Hepatocyte (in vitro differentiated cells): Measurements from ENCODE around the gene PCDH9. TPM values are rescaled to one million over a fixed set of nuclear protein-coding genes. Genes with fewer than 3 reads are reported as not detected.
A peak's percentile ranks its signal among the peaks of the same experiment; 100 is the strongest.

Experiments used
- DNase-seq: peaks from one replicate; pipeline ENCODE4 v3.0.0-alpha.2; 2016; ENCODE audit warnings: low spot score
- H2AFZ ChIP-seq: fragments of 200-600 bp; sonication (generic); 2 replicates; pipeline ENCODE4 v1.6.0; 2016; ENCODE audit warnings: antibody characterized with exemption, mild to moderate bottlenecking
- H3K27ac ChIP-seq: fragments of 200-600 bp; sonication (generic); 2 replicates; pipeline ENCODE4 v1.5.1; 2016; ENCODE audit warnings: mild to moderate bottlenecking
- H3K27me3 ChIP-seq: fragments of 200-600 bp; sonication (generic); 2 replicates; pipeline ENCODE4 v1.6.1; 2016
- H3K36me3 ChIP-seq: fragments of 200-600 bp; sonication (generic); replicated peaks from 2 replicates; pipeline ENCODE4 v1.5.1; 2016; ENCODE audit warnings: low read depth; ENCODE audit not compliant: insufficient read depth
- H3K4me1 ChIP-seq: fragments of 200-600 bp; sonication (generic); 2 replicates; pipeline ENCODE4 v1.5.1; 2016; ENCODE audit warnings: mild to moderate bottlenecking, moderate library complexity; ENCODE audit not compliant: insufficient read depth
- H3K4me2 ChIP-seq: fragments of 200-600 bp; sonication (generic); 2 replicates; pipeline ENCODE4 v1.6.0; 2016
- H3K4me3 ChIP-seq: fragments of 200-600 bp; sonication (generic); 2 replicates; pipeline ENCODE4 v1.5.1; 2016; ENCODE audit warnings: mild to moderate bottlenecking
- H3K79me2 ChIP-seq: fragments of 200-600 bp; sonication (generic); 2 replicates; pipeline ENCODE4 v1.6.0; 2017; ENCODE audit warnings: mild to moderate bottlenecking
- H3K9me2 ChIP-seq: fragments of 200-600 bp; sonication (generic); replicated peaks from 2 replicates; pipeline ENCODE4 v1.6.0; 2017; ENCODE audit warnings: mild to moderate bottlenecking; ENCODE audit not compliant: insufficient read depth
- H3K9me3 ChIP-seq: fragments of 200-600 bp; sonication (generic); 2 replicates; pipeline ENCODE4 v1.5.1; 2016; ENCODE audit warnings: low read depth, mild to moderate bottlenecking
- H4K20me1 ChIP-seq: fragments of 200-600 bp; sonication (generic); 2 replicates; pipeline ENCODE4 v1.6.0; 2016; ENCODE audit warnings: mild to moderate bottlenecking; ENCODE audit not compliant: insufficient read depth, poor library complexity, severe bottlenecking
- CTCF ChIP-seq: fragments of 200-600 bp; sonication (generic); IDR thresholded peaks from 2 replicates; pipeline ENCODE4 v1.5.1; 2016; ENCODE audit warnings: antibody characterized with exemption, mild to moderate bottlenecking; ENCODE audit not compliant: poor library complexity
- EZH2 ChIP-seq: fragments of 200-600 bp; sonication (generic); IDR thresholded peaks from 2 replicates; pipeline ENCODE4 v1.6.1; 2016; ENCODE audit warnings: antibody characterized with exemption, mild to moderate bottlenecking, borderline replicate concordance
- EZH2phosphoT487 ChIP-seq: fragments of 200-600 bp; sonication (generic); IDR thresholded peaks from one replicate; pipeline ENCODE4 v1.6.1; 2018; ENCODE audit warnings: antibody characterized with exemption, mild to moderate bottlenecking, low read depth, moderate library complexity; ENCODE audit not compliant: unreplicated experiment, severe bottlenecking
- WGBS: methylation state at CpG from one replicate; pipeline ENCODE4 v1.1.6; 2016; ENCODE audit warnings: low lambda C conversion rate; ENCODE audit errors: missing lambda C conversion rate; 5-methylcytosine and 5-hydroxymethylcytosine counted together
- polyA plus RNA-seq: library from polyadenylated mRNA; unstranded; fragments of >200 nt; fragmentation: Nextera tagmentation; extraction: Ambion mirVana; gene quantifications from 2 replicates; pipeline ENCODE4 v1.2.1, GENCODE V29; 2016
- total RNA-seq: library from RNA; depleted of rRNA; stranded (reverse); fragments of >200 nt; gene quantifications from 2 replicates; pipeline ENCODE4 v1.2.3, GENCODE V29; 2014

Gene PCDH9
- total and polyA plus RNA-seq, 2 experiments from 2014 or later, result 6.9 to 15.0 TPM

- WGBS, result 79% methylated on average over 4 of the region's 4 CpGs
- Histone ChIP-seq H2AFZ (no peak overlapping the region), H3K4me3 (no peak overlapping the region), H3K79me2 (no peaks in the 10 kb centered on the region), H3K4me1 (no peaks in the 10 kb centered on the region), H3K9me2 (no peaks in the 10 kb centered on the region), H4K20me1 (no peaks in the 10 kb centered on the region), H3K9me3 (no peaks in the 10 kb centered on the region), H3K27me3 (no peaks in the 10 kb centered on the region), H3K4me2 (no peak overlapping the region), H3K36me3 (no peaks in the 10 kb centered on the region), H3K27ac (no peak overlapping the region)
- no peak for DNase-seq
- TF ChIP-seq CTCF, result no peak
- no peak for TF ChIP-seq EZH2phosphoT487
Measured at GRCh38 chr13:66344805-66345517, 885.2 kb downstream of the PCDH9 start.

GRCh38 chr13:66343224-66343828 is 886.8 kb downstream of the PCDH9 start:
- H3K27ac ChIP-seq, result no peak overlapping the region
- WGBS, result 71% methylated on average over 9 of the region's 9 CpGs
- DNase-seq, result peak; percentile 8

GRCh38 chr13:66341635-66342377 is 888.3 kb downstream of the PCDH9 start:
- DNase-seq, result no peak
- H3K4me1 ChIP-seq, result no peaks in the 10 kb centered on the region
- no peak overlapping the region for H2AFZ ChIP-seq
- H4K20me1 ChIP-seq, result no peaks in the 10 kb centered on the region
- no peaks in the 10 kb centered on the region for H3K79me2 ChIP-seq
- H3K27ac ChIP-seq, result no peak overlapping the region
- H3K27me3 ChIP-seq, result no peaks in the 10 kb centered on the region
- H3K9me2 ChIP-seq, result no peaks in the 10 kb centered on the region
- H3K4me3 ChIP-seq, result no peak overlapping the region
- H3K36me3 ChIP-seq, result no peaks in the 10 kb centered on the region
- WGBS, result 90% methylated on average over 6 of the region's 6 CpGs
- H3K9me3 ChIP-seq, result no peaks in the 10 kb centered on the region
- no peak for TF ChIP-seq EZH2
- no peak overlapping the region for H3K4me2 ChIP-seq

More at GRCh38 chr13:66343224-66343828, 886.8 kb downstream of the PCDH9 start:
- Histone ChIP-seq H3K27me3 (no peaks in the 10 kb centered on the region), H3K79me2 (no peaks in the 10 kb centered on the region), H3K9me2 (no peaks in the 10 kb centered on the region), H4K20me1 (no peaks in the 10 kb centered on the region), H3K36me3 (no peaks in the 10 kb centered on the region), H3K9me3 (no peaks in the 10 kb centered on the region), H3K4me2 (no peak overlapping the region), H3K4me1 (no peaks in the 10 kb centered on the region), H2AFZ (no peak overlapping the region), H3K4me3 (no peak overlapping the region)
- TF ChIP-seq CTCF (no peak), EZH2phosphoT487 (no peak), EZH2 (no peak)

- Histone ChIP-seq H3K9me2 (no peaks in the 10 kb centered on the region), H3K27ac (no peak overlapping the region), H4K20me1 (no peaks in the 10 kb centered on the region), H3K36me3 (no peaks in the 10 kb centered on the region), H2AFZ (no peak overlapping the region), H3K4me1 (no peaks in the 10 kb centered on the region), H3K27me3 (no peaks in the 10 kb centered on the region), H3K9me3 (no peaks in the 10 kb centered on the region), H3K4me2 (no peak overlapping the region), H3K79me2 (no peaks in the 10 kb centered on the region), H3K4me3 (no peak overlapping the region)
- TF ChIP-seq EZH2phosphoT487, result no peak
- TF ChIP-seq CTCF, result no peak
- no peak for TF ChIP-seq EZH2
- DNase-seq, result no peak
Measured at GRCh38 chr13:66339214-66339613, 890.9 kb downstream of the PCDH9 start.
